Measurements from ENCODE around the gene NEURL3.

The NEURL3 gene

DNA sequence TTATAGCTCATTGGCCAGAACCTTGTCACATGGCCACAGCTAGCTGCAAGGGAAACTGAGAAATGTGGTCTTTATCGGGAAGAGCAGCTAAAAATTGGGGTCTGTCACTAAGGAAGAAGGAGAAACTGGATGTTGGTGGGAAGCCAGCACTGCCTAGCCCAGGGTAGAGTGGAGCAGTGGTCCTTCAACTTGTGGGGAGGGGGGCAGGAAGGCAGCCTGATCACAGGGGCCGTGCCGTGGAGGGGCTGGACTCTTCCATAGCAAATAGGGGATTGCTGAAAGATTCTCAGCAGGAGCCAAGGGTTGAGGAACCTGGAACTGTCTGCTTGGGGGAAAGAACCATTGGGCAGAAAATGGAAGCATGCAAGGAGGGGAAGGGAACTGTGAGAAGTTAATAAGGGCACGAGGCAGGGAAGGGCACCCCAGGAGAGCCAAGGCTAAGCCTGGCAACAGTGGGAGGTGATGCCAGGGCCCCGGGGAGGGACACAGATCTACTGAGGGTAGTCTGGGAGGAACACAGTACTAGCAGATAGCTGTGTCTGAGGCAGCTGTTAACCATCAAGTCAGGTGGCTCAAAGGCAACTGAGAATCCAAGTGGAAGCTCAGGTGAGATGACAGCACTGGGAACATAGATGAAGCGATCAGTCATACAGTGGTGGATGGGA, 5.9 kb upstream of the NEURL3 start:
- H3K27me3 ChIP-seq (ENCODE audit: insufficient read depth, low read length, poor library complexity, severe bottlenecking) = no peaks in the 10 kb centered on the region
- H3K9me3 ChIP-seq (ENCODE audit: insufficient read depth, low read depth, low read length) = no peaks in the 10 kb centered on the region
- no peaks in the 10 kb centered on the region for H3F3A ChIP-seq (ENCODE audit: low read depth)
- no peaks in the 10 kb centered on the region for H3K79me2 ChIP-seq (ENCODE audit: insufficient read depth, low read length)
- no peak overlapping the region for H3K9ac ChIP-seq (ENCODE audit: low read depth, low read length, poor library complexity, severe bottlenecking)
- no peaks in the 10 kb centered on the region for H3K4me1 ChIP-seq (ENCODE audit: insufficient read depth, low read length, poor library complexity, severe bottlenecking)
- no peak overlapping the region for H3K4me3 ChIP-seq (ENCODE audit: low read length, poor library complexity, severe bottlenecking)
- no peak overlapping the region for H2AFZ ChIP-seq (ENCODE audit: low read length)
- H3K36me3 ChIP-seq (ENCODE audit: insufficient read depth, low read length) = no peaks in the 10 kb centered on the region
- H4K20me1 ChIP-seq (ENCODE audit: insufficient read depth, low read length, poor library complexity, severe bottlenecking) = no peaks in the 10 kb centered on the region
- no peak overlapping the region for H3K4me2 ChIP-seq (ENCODE audit: low read depth, low read length, poor library complexity, severe bottlenecking)
- H3K9me2 ChIP-seq (replicated peaks; ENCODE audit: low read depth, low read length) = no peaks in the 10 kb centered on the region
- TF ChIP-seq, protein P1, sequence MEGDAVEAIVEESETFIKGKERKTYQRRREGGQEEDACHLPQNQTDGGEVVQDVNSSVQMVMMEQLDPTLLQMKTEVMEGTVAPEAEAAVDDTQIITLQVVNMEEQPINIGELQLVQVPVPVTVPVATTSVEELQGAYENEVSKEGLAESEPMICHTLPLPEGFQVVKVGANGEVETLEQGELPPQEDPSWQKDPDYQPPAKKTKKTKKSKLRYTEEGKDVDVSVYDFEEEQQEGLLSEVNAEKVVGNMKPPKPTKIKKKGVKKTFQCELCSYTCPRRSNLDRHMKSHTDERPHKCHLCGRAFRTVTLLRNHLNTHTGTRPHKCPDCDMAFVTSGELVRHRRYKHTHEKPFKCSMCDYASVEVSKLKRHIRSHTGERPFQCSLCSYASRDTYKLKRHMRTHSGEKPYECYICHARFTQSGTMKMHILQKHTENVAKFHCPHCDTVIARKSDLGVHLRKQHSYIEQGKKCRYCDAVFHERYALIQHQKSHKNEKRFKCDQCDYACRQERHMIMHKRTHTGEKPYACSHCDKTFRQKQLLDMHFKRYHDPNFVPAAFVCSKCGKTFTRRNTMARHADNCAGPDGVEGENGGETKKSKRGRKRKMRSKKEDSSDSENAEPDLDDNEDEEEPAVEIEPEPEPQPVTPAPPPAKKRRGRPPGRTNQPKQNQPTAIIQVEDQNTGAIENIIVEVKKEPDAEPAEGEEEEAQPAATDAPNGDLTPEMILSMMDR (conservative IDR thresholded peaks at IDR 0.05; ENCODE audit: low read length) = no peak
- no peak for TF ChIP-seq EZH2phosphoT487 (IDR thresholded peaks at IDR 0.05; ENCODE audit: borderline replicate concordance)

DNA sequence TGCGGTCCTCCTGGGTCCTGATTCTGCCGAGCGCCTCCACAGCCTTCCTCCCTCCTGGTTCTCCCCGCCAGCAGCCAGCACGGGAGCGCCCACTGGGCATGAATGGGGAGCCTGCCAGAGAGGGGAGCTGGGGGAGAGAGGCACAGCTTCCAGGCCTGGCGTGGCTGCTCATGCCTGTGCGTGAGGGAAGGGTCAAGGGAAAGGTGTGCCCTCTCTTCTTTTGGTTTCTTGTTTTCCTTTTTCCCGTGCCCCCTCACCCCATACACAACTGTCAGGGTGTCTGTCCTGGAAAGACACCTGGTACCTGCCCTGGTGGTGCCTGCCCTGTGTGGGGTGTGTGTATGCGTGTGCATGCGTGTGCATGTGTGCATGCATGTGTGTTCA, 4.7 kb upstream of the NEURL3 start:
- H3K4me3 ChIP-seq (ENCODE audit: low read length, poor library complexity, severe bottlenecking) = no peak overlapping the region
- H3K4me2 ChIP-seq (ENCODE audit: low read depth, low read length, poor library complexity, severe bottlenecking) = no peak overlapping the region
- no peaks in the 10 kb centered on the region for H3K79me2 ChIP-seq (ENCODE audit: insufficient read depth, low read length)
- H3F3A ChIP-seq (ENCODE audit: low read depth) = no peaks in the 10 kb centered on the region
- no peaks in the 10 kb centered on the region for H3K4me1 ChIP-seq (ENCODE audit: insufficient read depth, low read length, poor library complexity, severe bottlenecking)
- H4K20me1 ChIP-seq (ENCODE audit: insufficient read depth, low read length, poor library complexity, severe bottlenecking) = no peaks in the 10 kb centered on the region
- H3K9me2 ChIP-seq (replicated peaks; ENCODE audit: low read depth, low read length) = no peaks in the 10 kb centered on the region
- H3K9me3 ChIP-seq (ENCODE audit: insufficient read depth, low read depth, low read length) = no peaks in the 10 kb centered on the region
- H3K9ac ChIP-seq (ENCODE audit: low read depth, low read length, poor library complexity, severe bottlenecking) = no peak overlapping the region
- H3K27me3 ChIP-seq (ENCODE audit: insufficient read depth, low read length, poor library complexity, severe bottlenecking) = no peaks in the 10 kb centered on the region
- no peaks in the 10 kb centered on the region for H3K36me3 ChIP-seq (ENCODE audit: insufficient read depth, low read length)
- TF ChIP-seq, protein P1 (conservative IDR thresholded peaks at IDR 0.05; ENCODE audit: low read length) = no peak
- no peak for TF ChIP-seq EZH2phosphoT487 (IDR thresholded peaks at IDR 0.05; ENCODE audit: borderline replicate concordance)
- peak overlapping the region; percentile 17; the same call in 1 of the 2 replicates for H2AFZ ChIP-seq (ENCODE audit: low read length)

DNA sequence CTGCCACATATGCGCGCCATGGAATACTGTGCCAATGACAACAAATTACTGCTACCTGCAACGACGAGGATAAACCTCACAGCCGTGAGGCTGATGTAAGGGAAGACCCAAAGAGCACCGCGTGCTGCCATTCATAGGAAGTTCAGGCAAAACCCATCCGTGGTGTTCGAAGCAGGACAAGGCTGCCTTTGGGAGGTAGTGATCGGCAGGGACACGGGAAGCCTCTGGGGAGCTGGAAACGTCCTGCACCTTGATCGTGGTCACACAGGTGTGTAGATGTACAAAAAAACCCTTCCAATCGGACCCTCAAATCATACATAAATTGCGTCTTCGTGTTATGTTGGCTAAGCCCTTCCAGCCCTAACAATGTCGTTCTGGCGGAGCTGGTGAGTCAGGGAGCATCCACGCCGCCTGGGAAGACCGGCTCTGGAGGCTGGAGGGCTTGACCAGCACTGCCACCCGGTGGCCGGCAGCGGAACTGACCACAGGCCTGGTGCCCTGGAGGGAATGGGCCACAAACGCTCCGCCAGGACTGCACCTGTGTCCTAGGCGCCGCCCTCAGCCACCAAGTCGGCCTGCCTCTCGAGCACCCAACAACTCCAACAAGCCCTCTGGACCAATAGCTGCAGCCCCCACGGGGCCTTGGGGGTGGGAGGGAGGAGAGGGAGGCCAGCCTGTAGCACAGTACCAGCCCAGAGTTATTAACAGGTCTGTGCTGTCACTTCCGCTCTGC, 4.1 kb upstream of the NEURL3 start:
- H4K20me1 ChIP-seq (ENCODE audit: insufficient read depth, low read length, poor library complexity, severe bottlenecking) = no peaks in the 10 kb centered on the region
- H3F3A ChIP-seq (ENCODE audit: low read depth) = no peaks in the 10 kb centered on the region
- H3K4me2 ChIP-seq (ENCODE audit: low read depth, low read length, poor library complexity, severe bottlenecking) = no peak overlapping the region
- H3K9me3 ChIP-seq (ENCODE audit: insufficient read depth, low read depth, low read length) = no peaks in the 10 kb centered on the region
- H3K36me3 ChIP-seq (ENCODE audit: insufficient read depth, low read length) = no peaks in the 10 kb centered on the region
- no peaks in the 10 kb centered on the region for H3K9me2 ChIP-seq (replicated peaks; ENCODE audit: low read depth, low read length)
- H3K27me3 ChIP-seq (ENCODE audit: insufficient read depth, low read length, poor library complexity, severe bottlenecking) = no peaks in the 10 kb centered on the region
- TF ChIP-seq, protein P1 (conservative IDR thresholded peaks at IDR 0.05; ENCODE audit: low read length) = peak; percentile 86
- TF ChIP-seq EZH2phosphoT487 (IDR thresholded peaks at IDR 0.05; ENCODE audit: borderline replicate concordance) = no peak
- no peak overlapping the region for H3K9ac ChIP-seq (ENCODE audit: low read depth, low read length, poor library complexity, severe bottlenecking)
- no peaks in the 10 kb centered on the region for H3K4me1 ChIP-seq (ENCODE audit: insufficient read depth, low read length, poor library complexity, severe bottlenecking)
- peak overlapping the region; percentile 17; the same call in 1 of the 2 replicates for H2AFZ ChIP-seq (ENCODE audit: low read length)
- H3K4me3 ChIP-seq (ENCODE audit: low read length, poor library complexity, severe bottlenecking) = no peak overlapping the region
- H3K79me2 ChIP-seq (ENCODE audit: insufficient read depth, low read length) = no peaks in the 10 kb centered on the region
